HG02973 (cell line): Measurements from ENCODE around the gene HNMT.
"Not testable (repeated sequence)": the region's sequence is repeated elsewhere in the genome, so short reads cannot be mapped to it uniquely, and the experiment has no call there.

Source experiments
- ATAC-seq: cut with Tn5 transposase; IDR thresholded peaks from one replicate; pipeline ENCODE4 v1.9.1; 2021; ENCODE audit warnings: moderate library complexity; ENCODE audit not compliant: unreplicated experiment

Gene HNMT

GRCh38 chr2:137945229-137945628, 19.0 kb upstream of the HNMT start:
- no peak for ATAC-seq

GRCh38 chr2:137946227-137946626, 18.0 kb upstream of the HNMT start:
- ATAC-seq: no peak

DNA sequence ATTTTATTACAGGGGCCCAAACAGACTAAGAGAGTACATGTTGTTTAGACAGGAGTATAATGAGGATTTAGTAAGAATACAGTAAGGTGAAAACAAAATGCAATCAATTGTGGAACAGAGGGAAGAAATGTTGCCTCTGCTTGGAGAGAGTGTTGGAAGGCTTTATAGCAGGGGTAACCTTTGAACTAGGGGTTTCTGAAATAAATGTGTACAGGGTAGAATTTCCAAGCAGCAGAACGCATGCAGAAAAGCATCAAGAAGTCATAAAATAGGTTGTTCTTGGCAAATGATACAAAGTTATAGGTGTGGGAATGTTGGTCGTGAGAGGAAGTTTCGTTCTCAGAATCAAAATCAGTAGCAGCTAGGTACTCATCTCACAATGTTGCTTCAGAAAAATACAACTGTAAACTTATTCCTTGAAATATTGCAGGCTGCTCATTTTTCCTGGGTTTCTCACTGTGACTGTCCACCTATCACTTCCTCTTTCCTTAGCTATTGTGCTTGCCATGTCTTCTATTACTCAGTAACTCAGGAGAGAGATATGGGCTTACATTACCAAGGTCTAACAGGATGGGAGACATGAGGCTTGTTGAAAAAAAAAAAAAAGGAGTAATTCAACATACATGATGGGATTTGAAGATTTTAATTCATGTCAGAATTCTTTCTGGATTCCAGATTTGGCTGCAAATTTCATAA, 17.1 kb upstream of the HNMT start:
- ATAC-seq: no peak

DNA sequence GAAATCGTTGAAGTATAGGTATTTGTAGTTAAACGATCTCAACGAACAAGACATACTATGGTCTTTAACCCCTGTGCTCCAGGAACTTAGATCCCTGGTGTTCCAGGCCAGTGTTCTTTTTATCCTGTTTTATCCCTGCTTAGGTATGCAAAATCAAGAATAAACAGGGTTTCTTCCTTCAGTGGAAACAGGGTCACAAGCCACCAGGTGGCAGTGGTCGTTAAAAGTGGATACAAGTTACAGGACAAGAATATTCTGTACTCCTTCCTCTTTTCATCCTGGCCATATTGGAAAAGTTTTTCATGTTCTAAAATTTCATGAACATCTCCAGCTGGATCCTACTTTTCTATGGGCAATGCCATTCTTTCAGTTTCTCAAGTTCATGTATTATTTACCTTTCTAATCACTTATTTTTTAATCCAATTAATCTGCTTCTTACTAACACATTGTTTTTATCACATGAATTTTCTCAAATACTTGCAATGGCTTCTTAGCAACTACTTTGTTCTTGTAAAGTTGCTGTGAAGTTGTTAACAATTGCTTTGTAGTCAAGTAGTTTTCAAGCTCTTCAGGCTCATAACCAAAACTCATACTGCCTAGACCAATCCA, 16.4 kb upstream of the HNMT start:
- no peak for ATAC-seq

GRCh38 chr2:137948894-137949293, 15.4 kb upstream of the HNMT start:
- ATAC-seq: no peak

- no peak for ATAC-seq
These were observed 14.0 kb upstream of the HNMT start for GRCh38 chr2:137950238-137950637.

DNA sequence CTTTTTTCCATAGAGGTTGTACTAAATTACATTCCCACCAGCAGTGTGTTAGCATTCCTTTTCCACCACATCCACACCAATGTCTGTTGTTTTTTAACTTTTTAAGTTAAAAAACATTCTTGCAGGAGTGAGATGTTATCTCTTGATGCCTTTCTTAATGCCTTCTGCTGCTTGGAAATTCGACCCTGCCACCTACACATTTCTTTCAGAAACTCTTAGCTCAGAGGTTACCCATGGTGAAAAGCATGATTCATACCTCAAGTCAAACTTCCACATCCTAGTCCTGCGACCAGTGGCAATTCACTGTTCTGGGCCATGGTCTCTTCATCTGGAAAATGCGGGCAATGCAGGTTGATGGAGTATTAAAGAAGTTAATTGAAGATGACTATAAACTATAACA, 12.7 kb upstream of the HNMT start:
- no peak for ATAC-seq

DNA sequence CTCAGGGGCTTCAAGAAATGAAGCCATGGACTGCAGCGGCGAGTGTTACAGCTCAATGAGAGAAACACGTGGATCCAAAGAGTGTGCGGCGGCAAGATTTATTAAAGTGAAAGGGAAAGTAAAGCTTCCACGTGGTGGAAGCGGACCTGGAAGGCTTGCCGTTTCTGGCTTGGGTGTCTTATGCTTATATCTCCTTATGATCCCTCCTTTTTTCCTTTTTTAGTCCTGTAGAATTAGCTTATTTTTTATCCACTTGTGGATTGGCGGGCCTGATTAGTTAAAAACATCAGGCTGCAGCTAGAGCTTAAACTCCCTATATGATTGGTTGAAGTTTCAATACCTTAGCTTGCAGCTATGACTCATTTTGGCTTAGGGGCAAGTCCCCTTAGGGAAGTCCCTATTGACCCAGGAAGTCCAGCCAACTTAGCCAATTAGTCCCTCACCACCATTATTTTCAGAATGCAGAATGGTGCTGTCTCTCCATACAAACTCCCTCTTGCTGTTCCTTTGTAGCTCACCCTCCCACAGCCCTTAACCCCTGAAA, 11.6 kb upstream of the HNMT start:
- ATAC-seq: no peak

- ATAC-seq: no peak
These were observed 8.7 kb upstream of the HNMT start for GRCh38 chr2:137955536-137955935.

DNA sequence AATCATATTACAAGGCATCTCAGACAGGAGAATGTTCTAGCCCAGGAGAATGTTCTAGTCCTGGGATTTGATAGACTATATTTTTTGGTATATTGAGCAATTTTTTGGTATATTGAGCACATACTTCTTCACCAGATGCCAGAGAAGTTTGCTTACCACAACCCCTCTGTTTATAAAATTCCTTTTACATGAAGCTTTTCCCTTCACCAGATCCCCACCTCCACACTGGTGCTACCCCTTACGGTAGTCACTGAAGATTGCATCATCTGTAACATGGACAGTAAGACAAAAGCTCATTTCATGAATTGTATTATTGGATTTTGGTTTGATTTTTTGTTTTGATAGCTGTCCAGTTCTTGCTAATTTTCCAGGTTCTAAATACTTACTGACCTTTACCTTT, 7.2 kb upstream of the HNMT start:
- ATAC-seq: no peak

GRCh38 chr2:137959166-137959565, 5.1 kb upstream of the HNMT start:
- ATAC-seq: no peak

- ATAC-seq: no peak
These were observed 4.0 kb upstream of the HNMT start for GRCh38 chr2:137960223-137960622.

DNA sequence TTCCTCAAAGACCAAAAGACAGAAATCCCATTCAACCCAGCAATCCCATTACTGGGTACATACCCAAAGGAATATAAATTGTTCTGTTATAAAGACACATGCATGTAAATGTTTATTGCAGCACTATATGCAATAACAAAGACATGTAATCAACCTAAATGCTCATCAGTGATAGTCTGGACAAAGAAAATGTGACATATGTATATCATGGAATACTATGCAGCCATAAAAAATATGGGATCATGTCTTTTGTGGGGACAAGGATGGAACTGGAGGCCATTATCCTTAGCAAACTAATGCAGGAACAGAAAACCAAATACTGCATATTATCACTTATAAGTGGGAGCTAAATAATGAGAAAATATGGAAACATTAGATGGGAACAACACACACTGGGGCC, 2.7 kb upstream of the HNMT start:
- no peak for ATAC-seq

DNA sequence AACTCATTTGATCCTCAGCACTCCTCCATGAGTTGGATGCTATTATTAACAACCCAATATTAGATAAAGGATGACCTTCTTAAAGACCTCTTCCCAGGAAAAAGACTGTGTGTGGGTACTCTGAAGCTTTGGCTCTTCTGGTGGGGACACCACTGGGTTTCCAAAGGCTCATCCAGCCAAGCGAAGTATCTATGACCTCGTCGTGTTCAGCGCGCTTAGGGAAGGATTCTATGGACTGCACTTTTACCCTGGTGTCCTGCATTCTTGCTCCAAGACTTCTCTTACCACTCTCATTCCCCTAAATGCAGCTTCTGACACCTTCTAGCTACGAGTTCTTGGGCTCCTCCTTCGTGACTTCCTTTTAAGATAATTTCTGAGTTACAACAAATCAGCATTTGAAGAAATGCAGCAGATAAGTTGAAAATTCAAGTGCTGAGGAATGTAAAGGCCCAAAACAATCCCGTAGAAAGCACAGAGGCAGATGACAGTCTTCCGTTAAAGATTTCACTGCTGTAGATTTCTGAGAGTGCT, 673 bp upstream of the HNMT start:
- no peak for ATAC-seq

GRCh38 chr2:137964859-137965459, 686 bp downstream of the HNMT start:
- no peak for ATAC-seq

DNA sequence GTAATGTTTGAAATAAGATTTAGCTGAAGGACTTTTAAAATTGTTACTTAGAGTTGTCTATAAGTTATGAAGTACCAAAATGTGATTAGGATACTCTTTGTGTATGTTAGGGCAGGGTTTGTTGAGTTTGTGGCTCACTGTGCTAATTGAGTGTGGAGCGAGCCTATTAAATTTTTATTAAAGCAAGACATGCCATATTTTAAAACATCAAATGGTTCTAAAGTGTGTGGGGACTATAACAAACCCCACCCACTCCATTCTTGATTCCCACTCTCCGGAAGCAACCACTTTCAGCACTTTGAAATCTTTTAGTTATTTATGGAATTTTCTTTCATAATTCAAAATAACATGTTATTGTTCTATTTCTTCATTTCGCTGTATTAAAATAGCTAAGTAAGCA, 1.8 kb downstream of the HNMT start:
- ATAC-seq: no peak

DNA sequence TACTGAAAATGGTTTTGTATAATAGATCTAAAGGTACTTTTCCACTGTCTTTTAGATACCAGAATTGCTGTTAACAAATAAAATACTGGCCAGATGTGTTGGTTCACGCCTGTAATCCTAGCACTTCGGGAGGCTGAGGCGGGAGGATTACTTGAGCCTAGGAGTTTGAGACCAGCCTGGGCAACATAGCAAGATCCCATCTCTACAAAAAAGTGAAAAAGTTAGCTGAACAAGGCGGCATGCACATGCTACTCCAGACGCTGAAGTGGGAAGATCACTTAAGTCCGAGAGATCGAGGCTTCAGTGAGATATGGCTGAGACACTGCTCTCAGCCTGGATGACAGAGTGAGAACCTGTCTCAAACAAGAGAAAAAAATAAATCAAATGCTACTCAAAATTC, 2.8 kb downstream of the HNMT start:
- no peak for ATAC-seq

GRCh38 chr2:137968477-137969417, 4.5 kb downstream of the HNMT start:
- ATAC-seq: no peak

DNA sequence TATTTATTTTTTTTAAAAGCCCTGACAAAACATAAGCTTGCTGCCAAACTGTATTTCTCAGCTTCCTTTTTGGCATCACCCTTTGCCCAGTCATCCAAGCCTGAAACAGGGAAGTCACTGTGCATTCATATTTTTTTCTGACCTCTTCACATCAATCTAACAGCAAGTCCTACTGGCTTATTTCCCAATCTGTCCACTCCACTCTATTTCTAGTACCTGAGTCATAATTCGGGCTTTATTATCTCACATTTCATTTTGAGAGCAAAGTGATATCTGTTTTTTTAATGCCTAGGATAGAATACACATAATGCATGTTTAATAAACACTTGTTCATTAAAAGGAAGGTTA, 5.1 kb downstream of the HNMT start:
- ATAC-seq: no peak

- no peak for ATAC-seq
These were observed 5.6 kb downstream of the HNMT start for GRCh38 chr2:137969876-137970275.

DNA sequence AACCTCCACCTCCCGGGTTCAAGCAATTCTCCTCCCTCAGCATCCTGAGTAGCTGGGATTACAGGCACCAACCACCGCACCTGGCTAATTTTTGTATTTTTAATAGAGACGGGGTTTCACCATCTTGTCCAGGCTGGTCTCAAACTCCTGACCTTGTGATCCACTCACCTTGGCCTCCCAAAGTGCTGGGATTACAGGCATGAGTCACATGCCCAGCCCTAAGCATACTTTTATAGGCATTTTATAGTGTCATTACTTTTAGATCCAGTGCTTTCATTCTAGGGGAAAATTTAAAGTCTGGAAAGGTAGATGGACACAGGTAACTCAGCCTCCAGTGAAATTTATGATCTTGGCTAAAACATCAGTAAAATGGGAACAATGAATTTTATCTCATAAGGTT, 7.0 kb downstream of the HNMT start:
- ATAC-seq: not testable (repeated sequence)
